PC-9 (cell line): ENCODE data around the gene ALKBH8.

Experiments
- CTCF ChIP-seq: fragments of 200-600 bp; sonication (generic); conservative IDR thresholded peaks from 2 replicates; pipeline ENCODE4 v1.6.1; 2017; ENCODE audit warnings: mixed run types, antibody characterized with exemption, mild to moderate bottlenecking, moderate library complexity
- EZH2 ChIP-seq: fragments of 200-600 bp; sonication (generic); IDR thresholded peaks from 2 replicates; pipeline ENCODE4 v1.8.0; 2017; ENCODE audit warnings: antibody characterized with exemption, low read depth

- TF ChIP-seq EZH2 (no peak), CTCF (no peak)
Observed at GRCh38 chr11:107591378-107592230, 26.1 kb upstream of the ALKBH8 start.
